ENCODE results near the gene ADIPOQ. TPM values are rescaled to one million over a fixed set of nuclear protein-coding genes. Genes with fewer than 3 reads are reported as not detected.

The ADIPOQ gene
- total and polyA plus RNA-seq, 2 of the 13 experiments (the other 11 are each of a cell fraction or from before 2014, with no cell fraction given) = not detected

GRCh38 chr3:186806089-186807055, 36.1 kb upstream of the ADIPOQ start, which contains the start of gene RFC4 (continued):
- peak; percentile 32 for TF ChIP-seq YY1 (IDR thresholded peaks at IDR 0.05; ENCODE audit: insufficient read depth, insufficient replicate concordance, low read depth, low read length)
- peak; percentile 61; the same call in 1 of the 2 replicates for TF ChIP-seq ZIK1 (CRISPR knock-in tag; IDR thresholded peaks at IDR 0.05; ENCODE audit: borderline replicate concordance, low read depth)
- TF ChIP-seq SKIL (CRISPR knock-in tag; IDR thresholded peaks at IDR 0.05; ENCODE audit: borderline replicate concordance) = no peak
- peak; percentile 90 for TF ChIP-seq BORCS8-MEF2B (CRISPR knock-in tag; IDR thresholded peaks at IDR 0.05)
- no peak for TF ChIP-seq NCOR1 (IDR thresholded peaks at IDR 0.05; ENCODE audit: borderline replicate concordance, low read length)
- 0 out of 2 replicates have a peak, but pooled peaks have one; percentile 57 for TF ChIP-seq CC2D1A (CRISPR knock-in tag; IDR thresholded peaks at IDR 0.05)
- no peak for TF ChIP-seq HOXA7 (CRISPR knock-in tag; IDR thresholded peaks at IDR 0.05)
- peak; percentile 80 for TF ChIP-seq ERF (CRISPR knock-in tag; IDR thresholded peaks at IDR 0.05)
- no peak for TF ChIP-seq EEA1 (CRISPR knock-in tag; IDR thresholded peaks at IDR 0.05; ENCODE audit: borderline replicate concordance)
- no peak; the same call in 1 of the 2 replicates for TF ChIP-seq ZBTB43 (CRISPR knock-in tag; conservative IDR thresholded peaks at IDR 0.05)
- no peak for TF ChIP-seq NBN (conservative IDR thresholded peaks at IDR 0.05)
- no peak for TF ChIP-seq CBX2 (IDR thresholded peaks at IDR 0.05; ENCODE audit: low read depth, low read length)
- TF ChIP-seq CBX2 (CRISPR knock-in tag; IDR thresholded peaks at IDR 0.05; ENCODE audit: low read depth) = no peak
- peak; percentile 64 for TF ChIP-seq ZBTB40 (IDR thresholded peaks at IDR 0.05)
- TF ChIP-seq ZBTB40 (CRISPR knock-in tag; IDR thresholded peaks at IDR 0.05) = peak; percentile 84
- peak; percentile 70; the same call in 1 of the 2 replicates for TF ChIP-seq ZSCAN9 (CRISPR knock-in tag; IDR thresholded peaks at IDR 0.05; ENCODE audit: borderline replicate concordance)
